Skeletal muscle satellite cell (primary cell): ENCODE data around the gene ZNF212. TPM values are rescaled to one million over a fixed set of nuclear protein-coding genes. Genes with fewer than 3 reads are reported as not detected.

Experiments used
- H3K27me3 ChIP-seq: 2 replicates; pipeline ENCODE4 v1.7.0; 2013; ENCODE audit warnings: low read length; ENCODE audit not compliant: control insufficient read depth, insufficient read depth
- H3K36me3 ChIP-seq: 2 replicates; pipeline ENCODE4 v1.7.0; 2013; ENCODE audit warnings: mild to moderate bottlenecking, control low read depth, low read length; ENCODE audit not compliant: insufficient read depth
- H3K4me1 ChIP-seq: 2 replicates; pipeline ENCODE4 v1.7.0; 2013; ENCODE audit warnings: low read length; ENCODE audit not compliant: control insufficient read depth, insufficient read depth
- H3K4me2 ChIP-seq: 2 replicates; pipeline ENCODE4 v1.7.0; 2013; ENCODE audit warnings: mild to moderate bottlenecking, low read length
- H3K4me3 ChIP-seq: 2 replicates; pipeline ENCODE4 v1.7.0; 2013; ENCODE audit warnings: low read length
- H3K9ac ChIP-seq: 2 replicates; pipeline ENCODE4 v1.7.0; 2013; ENCODE audit warnings: mild to moderate bottlenecking, low read depth, low read length, moderate library complexity
- H3K9me3 ChIP-seq: replicated peaks from 2 replicates; pipeline ENCODE4 v1.7.0; 2013; ENCODE audit warnings: mild to moderate bottlenecking, control low read depth, low read length
- small RNA-seq: library from RNA; depleted of rRNA; stranded (forward); fragments of <200 nt; gene quantifications from one replicate; pipeline ENCODE3, GENCODE V24; 2012

Gene ZNF212

GRCh38 chr7:149302865-149303264 lies 63.4 kb downstream of the ZNF212 start:
- Histone ChIP-seq H3K4me1 (no peaks in the 10 kb centered on the region), H3K4me2 (no peak overlapping the region), H3K27me3 (peaks cover 3% of the 10 kb centered on the region), H3K4me3 (no peak overlapping the region), H3K36me3 (no peaks in the 10 kb centered on the region), H3K9ac (no peak overlapping the region), H3K9me3 (no peaks in the 10 kb centered on the region)

GRCh38 chr7:149304006-149304405 lies 64.6 kb downstream of the ZNF212 start:
- peaks cover 3% of the 10 kb centered on the region for H3K27me3 ChIP-seq
- H3K4me3 ChIP-seq = no peak overlapping the region
- H3K4me1 ChIP-seq = no peaks in the 10 kb centered on the region
- H3K9ac ChIP-seq = no peak overlapping the region
- H3K9me3 ChIP-seq = no peaks in the 10 kb centered on the region
- H3K36me3 ChIP-seq = no peaks in the 10 kb centered on the region
- H3K4me2 ChIP-seq = no peak overlapping the region

Small RNAs within 50 kb of the gene (small RNA-seq; reads per million reads assigned to genes)
- not detected for gene AC004890.1
